ENCODE results near the gene CAMK1. TPM values are rescaled to one million over a fixed set of nuclear protein-coding genes. Genes with fewer than 3 reads are reported as not detected.

The CAMK1 gene
- total RNA-seq, 1 experiment from 2014 or later = 19.7 TPM

- TF ChIP-seq, protein P1, sequence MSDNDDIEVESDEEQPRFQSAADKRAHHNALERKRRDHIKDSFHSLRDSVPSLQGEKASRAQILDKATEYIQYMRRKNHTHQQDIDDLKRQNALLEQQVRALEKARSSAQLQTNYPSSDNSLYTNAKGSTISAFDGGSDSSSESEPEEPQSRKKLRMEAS (IDR thresholded peaks at IDR 0.05) = peak; percentile 57
- TF ChIP-seq POLR2AphosphoS5 (IDR thresholded peaks at IDR 0.05; ENCODE audit: low read depth, low read length) (peak; percentile 86), ELF1 (IDR thresholded peaks at IDR 0.05; ENCODE audit: borderline replicate concordance, low read depth) (no peak), YY1 (IDR thresholded peaks at IDR 0.05; ENCODE audit: extremely low read depth, insufficient replicate concordance, low read depth, low read length) (no peak), EZH2 (IDR thresholded peaks at IDR 0.05) (no peak), EGR1 (IDR thresholded peaks at IDR 0.05; ENCODE audit: low read depth) (no peak; the same call in 1 of the 2 replicates), REST (IDR thresholded peaks at IDR 0.05; ENCODE audit: low read depth) (no peak), TCF7L2 (IDR thresholded peaks at IDR 0.05; ENCODE audit: borderline replicate concordance, extremely low read depth, insufficient read depth, insufficient read length) (no peak), ZNF274 (IDR thresholded peaks at IDR 0.05; ENCODE audit: low read depth, low read length) (no peak), SP1 (IDR thresholded peaks at IDR 0.05; ENCODE audit: low read depth) (peak; percentile 76), CEBPB (IDR thresholded peaks at IDR 0.05; ENCODE audit: low read depth) (no peak), CBX3 (IDR thresholded peaks at IDR 0.05; ENCODE audit: low read depth) (no peak), EZH2phosphoT487 (IDR thresholded peaks at IDR 0.05; ENCODE audit: borderline replicate concordance) (no peak), JUND (IDR thresholded peaks at IDR 0.05) (no peak), SRF (IDR thresholded peaks at IDR 0.05; ENCODE audit: low read depth) (no peak; the same call in 1 of the 2 replicates)
Observed at GRCh38 chr3:9731206-9732079, 38.3 kb downstream of the CAMK1 start, which contains the start of gene BRPF1 (continued).
